NCI-H1092 treated with DMSO at 0.1 percent for 48 hours (cell line): ENCODE results near the gene RAB29.

Experiments
- DNase-seq: peaks from one replicate; lab custom pipeline; 2025; lab: John Stamatoyannopoulos, UW

RAB29 gene

DNA sequence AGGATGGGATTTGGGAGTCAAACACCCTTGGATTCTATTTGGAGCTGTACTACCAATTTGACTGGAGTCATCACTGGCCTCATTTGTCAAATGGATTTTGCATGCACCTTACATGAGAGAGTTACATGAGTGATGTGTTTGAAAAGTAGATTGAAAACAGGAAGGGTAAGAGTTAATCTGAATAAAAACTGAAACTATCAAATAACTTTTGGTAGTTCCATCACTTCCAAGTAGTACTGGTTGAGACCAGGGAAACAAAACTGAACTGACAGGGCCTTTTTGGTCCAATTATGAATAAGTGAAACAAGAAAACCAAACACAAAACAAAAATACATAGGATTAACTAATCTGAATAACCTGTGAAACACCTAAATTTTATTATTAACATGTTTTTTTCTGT lies 55.5 kb downstream of the RAB29 start:
- no peak for DNase-seq

DNA sequence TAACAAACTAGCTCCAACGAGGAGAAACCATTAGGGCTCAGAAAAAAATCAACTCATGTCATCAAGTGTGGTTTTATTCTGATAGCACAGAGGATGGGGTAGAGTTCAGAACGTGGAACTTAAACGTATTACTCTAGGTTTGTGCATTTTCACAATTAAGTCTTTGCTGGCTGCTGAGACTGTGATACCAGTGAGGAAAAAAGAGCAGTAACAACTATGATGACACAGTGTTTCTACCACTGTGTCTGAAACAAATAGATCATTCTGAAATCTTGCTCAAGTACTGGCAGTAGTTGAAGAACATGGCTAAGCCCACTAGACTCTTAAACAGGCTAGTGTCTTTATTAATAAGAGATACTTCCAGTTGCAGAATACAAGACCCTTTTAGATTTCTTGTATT lies 56.3 kb downstream of the RAB29 start:
- no peak for DNase-seq
